Hematopoietic multipotent progenitor cell (in vitro differentiated cells): ENCODE measurements around the gene CDC25A. TPM values are rescaled to one million over a fixed set of nuclear protein-coding genes. Genes with fewer than 3 reads are reported as not detected.

Experiments used
- DNase-seq, 3 donors: peaks; one replicate each; pipeline ENCODE4 v3.0.0-alpha.2; 2011 to 2015; ENCODE audit warnings: low read depth in 2 of 3, low spot score in 2 of 3
- small RNA-seq: library from RNA; depleted of rRNA; stranded (forward); fragments of <200 nt; gene quantifications from one replicate; pipeline ENCODE3, GENCODE V24; 2012
- total RNA-seq: library from RNA; depleted of rRNA; stranded (reverse); fragments of >200 nt; gene quantifications from one replicate; pipeline ENCODE4 v1.2.3, GENCODE V29; 2012

The CDC25A gene
- total RNA-seq, 1 donor = 5.9 TPM

- DNase-seq = peak in 2 of 3 donors; percentile 39 to 85
Measured at GRCh38 chr3:48112108-48112791, 76.0 kb downstream of the CDC25A start.

GRCh38 chr3:48110463-48110862 lies 77.8 kb downstream of the CDC25A start:
- no peak for DNase-seq

- DNase-seq = no peak
Measured at GRCh38 chr3:48107227-48107626, 81.0 kb downstream of the CDC25A start.

Small RNA genes within 50 kb of the gene (small RNA-seq; reads per million reads assigned to genes)
- 0.34 reads per million for gene MIR4443
- gene NDUFB1P1 = not detected
- gene RNU7-128P = not detected
- gene SNRPFP4 = not detected

Other genes starting within 250 kb of the CDC25A start
- 23.7 TPM for gene MAP4, start 172.0 kb downstream of the CDC25A start, total RNA-seq
- not detected for gene CAMP, start 35.1 kb upstream of the CDC25A start, total RNA-seq
- 8.1 TPM for gene ZNF589, start 52.7 kb upstream of the CDC25A start, total RNA-seq
- gene NME6, start 113.0 kb upstream of the CDC25A start, total RNA-seq = 34.2 TPM
- not detected for gene SPINK8, start 145.2 kb upstream of the CDC25A start, total RNA-seq
- gene FBXW12, start 183.8 kb upstream of the CDC25A start, total RNA-seq = under 0.01 TPM
- gene PLXNB1, start 241.7 kb upstream of the CDC25A start, total RNA-seq = 20.7 TPM